HepG2 (cell line): ENCODE results near the gene TMEM143. TPM values are rescaled to one million over a fixed set of nuclear protein-coding genes. Genes with fewer than 3 reads are reported as not detected.

Source experiments
- ATM ChIP-seq: fragments of 450-650 bp; IDR thresholded peaks from 2 replicates; pipeline ENCODE4 v1.7.1; 2017; ENCODE audit warnings: mild to moderate bottlenecking, borderline replicate concordance
- BHLHE40 ChIP-seq: IDR thresholded peaks from 2 replicates; pipeline ENCODE4 v1.6.1; 2011; ENCODE audit warnings: low read length, improper control_type of control experiment
- FOXA1 ChIP-seq, 2 experiments: fragments of 450-650 bp in 1 of 2; sonication (generic) in 1 of 2; formaldehyde crosslinking in 1 of 2; IDR thresholded peaks; 2 replicates each; pipeline versions ENCODE4 v1.4.0 to v1.6.1; 2016 to 2020; ENCODE audit warnings: missing genetic modification reagents in 1 of 2
- GZF1 ChIP-seq: sonication (generic); formaldehyde crosslinking; IDR thresholded peaks from 2 replicates; pipeline ENCODE4 v1.5.1; 2020; ENCODE audit warnings: mild to moderate bottlenecking, missing genetic modification reagents
- HDAC2 ChIP-seq: sonication (generic); formaldehyde crosslinking; IDR thresholded peaks from 2 replicates; pipeline ENCODE4 v1.4.0; 2020; ENCODE audit warnings: missing genetic modification reagents
- IKZF4 ChIP-seq: sonication (generic); formaldehyde crosslinking; IDR thresholded peaks from 2 replicates; pipeline ENCODE4 v1.5.1; 2020; ENCODE audit warnings: borderline replicate concordance, mild to moderate bottlenecking, low read depth, missing genetic modification reagents; ENCODE audit errors: not compliant biosample characterization
- JUN ChIP-seq: sonication (generic); formaldehyde crosslinking; IDR thresholded peaks from 2 replicates; pipeline ENCODE4 v1.4.0; 2020; ENCODE audit warnings: mild to moderate bottlenecking, missing genetic modification reagents
- KDM3A ChIP-seq: IDR thresholded peaks from 2 replicates; pipeline ENCODE4 v1.6.1; 2018; ENCODE audit warnings: low read depth, missing compliant biosample characterization
- LCORL ChIP-seq, 2 experiments: fragments of 450-650 bp in 1 of 2; sonication (generic) in 1 of 2; formaldehyde crosslinking in 1 of 2; IDR thresholded peaks; 2 replicates each; pipeline versions ENCODE4 v1.5.0 to v1.6.1; 2017 to 2020; ENCODE audit warnings: antibody characterized with exemption in 1 of 2, missing genetic modification reagents in 1 of 2
- MAF1 ChIP-seq: sonication (generic); formaldehyde crosslinking; IDR thresholded peaks from 2 replicates; pipeline ENCODE4 v1.5.0; 2020; ENCODE audit warnings: missing genetic modification reagents, borderline replicate concordance
- TOPORS ChIP-seq: sonication (generic); formaldehyde crosslinking; IDR thresholded peaks from 2 replicates; pipeline ENCODE4 v1.8.0; 2023; ENCODE audit warnings: mild to moderate bottlenecking, missing genetic modification reagents
- U2AF2 ChIP-seq: fragments of 200-400 bp; formaldehyde crosslinking; IDR thresholded peaks from 2 replicates; pipeline ENCODE4 v1.6.1; 2017; ENCODE audit warnings: low read depth, mild to moderate bottlenecking, low read length
- ZNF605 ChIP-seq: sonication (generic); formaldehyde crosslinking; IDR thresholded peaks from 2 replicates; pipeline ENCODE4 v1.8.0; 2022; ENCODE audit warnings: mild to moderate bottlenecking, missing genetic modification reagents
- ZNF646 ChIP-seq: sonication (generic); formaldehyde crosslinking; IDR thresholded peaks from 2 replicates; pipeline ENCODE4 v1.9.0; 2021; ENCODE audit warnings: mild to moderate bottlenecking, missing genetic modification reagents
- ZSCAN22 ChIP-seq: sonication (generic); formaldehyde crosslinking; IDR thresholded peaks from 2 replicates; pipeline ENCODE4 v1.4.0; 2020; ENCODE audit warnings: mild to moderate bottlenecking, missing genetic modification reagents
- polyA plus RNA-seq, 8 experiments: library from polyadenylated mRNA; depleted of rRNA in 3 of 8; stranded (reverse) in 7 of 8; unstranded in 1 of 8; fragments of >200 nt; fragmentation: Illumina TruSeq in 4 of 8; extraction: Trizol in 4 of 8; gene quantifications; 2 replicates each; pipeline versions ENCODE4 v1.2.1 to v1.2.3, GENCODE V29; 2011 to 2016; ENCODE audit warnings: low read depth in 4 of 8, missing spikeins in 1 of 8, mixed read lengths in 1 of 8; ENCODE audit not compliant: insufficient read depth in 1 of 8
- total RNA-seq, 5 experiments: library from RNA; depleted of rRNA; stranded (reverse); fragments of >200 nt; fragmentation: Illumina TruSeq; extraction: Trizol; gene quantifications; 2 replicates each; pipeline ENCODE4 v1.2.3, GENCODE V29; 2016; ENCODE audit warnings: low read depth in 1 of 5
- TF ChIP-seq, protein P1 (sequence below): sonication (generic); formaldehyde crosslinking; IDR thresholded peaks from 2 replicates; pipeline ENCODE4 v1.8.1; 2023; ENCODE audit warnings: mild to moderate bottlenecking, inconsistent platforms, moderate library complexity, missing genetic modification reagents, borderline replicate concordance
- TF ChIP-seq, protein P2 (sequence below): sonication (generic); formaldehyde crosslinking; IDR thresholded peaks from 2 replicates; pipeline ENCODE4 v1.4.0; 2020; ENCODE audit warnings: low read depth, mild to moderate bottlenecking, missing genetic modification reagents
- TF ChIP-seq, protein P3 (sequence below), 2 experiments: sonication (generic) in 1 of 2; formaldehyde crosslinking in 1 of 2; IDR thresholded peaks; 2 replicates each; pipeline versions ENCODE4 v1.5.1 to v1.6.1; 2011 to 2020; ENCODE audit warnings: borderline replicate concordance in 1 of 2, low read depth in 1 of 2, low read length in 1 of 2, mild to moderate bottlenecking in 1 of 2, missing genetic modification reagents in 1 of 2, moderate library complexity in 1 of 2

The TMEM143 gene
- total and polyA plus RNA-seq, 2 of the 13 experiments (the other 11 are each of a cell fraction or from before 2014, with no cell fraction given): 7.7 to 11.3 TPM

DNA sequence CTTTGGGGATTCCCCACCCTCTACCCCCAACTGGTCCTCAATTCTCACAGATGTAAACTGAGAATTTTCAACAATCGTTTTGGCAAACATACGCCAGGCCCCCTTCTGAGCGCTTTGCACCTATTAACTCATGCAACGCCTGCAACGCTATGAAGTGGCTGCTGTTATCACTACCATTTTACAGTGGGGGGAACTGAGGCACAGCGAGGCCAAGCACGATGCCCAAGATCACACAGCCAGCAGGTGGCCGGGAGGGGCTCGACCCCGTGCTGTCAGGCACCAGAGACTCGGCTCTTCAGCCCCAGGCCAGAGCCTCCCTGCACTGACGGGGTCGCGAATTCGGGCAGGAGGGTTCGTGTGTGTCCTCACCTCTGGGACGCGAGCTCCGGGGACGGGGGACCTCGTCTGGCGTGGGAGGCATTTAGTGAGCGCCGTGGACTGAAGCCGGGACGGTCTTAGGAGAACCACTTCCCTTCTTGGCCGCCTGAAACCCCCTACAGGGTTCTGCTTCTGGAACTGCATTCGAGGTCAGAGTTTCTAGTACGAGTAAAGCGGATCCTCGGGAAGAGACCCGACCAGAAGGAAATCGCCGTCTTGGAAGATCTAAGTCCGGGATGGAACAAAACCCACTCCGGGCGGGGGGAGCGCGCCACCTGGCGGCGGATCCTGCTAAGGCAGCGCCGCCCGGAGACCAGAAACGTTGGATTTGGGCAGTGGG is 72.8 kb downstream of the TMEM143 start (continued):
- TF ChIP-seq, protein P1, sequence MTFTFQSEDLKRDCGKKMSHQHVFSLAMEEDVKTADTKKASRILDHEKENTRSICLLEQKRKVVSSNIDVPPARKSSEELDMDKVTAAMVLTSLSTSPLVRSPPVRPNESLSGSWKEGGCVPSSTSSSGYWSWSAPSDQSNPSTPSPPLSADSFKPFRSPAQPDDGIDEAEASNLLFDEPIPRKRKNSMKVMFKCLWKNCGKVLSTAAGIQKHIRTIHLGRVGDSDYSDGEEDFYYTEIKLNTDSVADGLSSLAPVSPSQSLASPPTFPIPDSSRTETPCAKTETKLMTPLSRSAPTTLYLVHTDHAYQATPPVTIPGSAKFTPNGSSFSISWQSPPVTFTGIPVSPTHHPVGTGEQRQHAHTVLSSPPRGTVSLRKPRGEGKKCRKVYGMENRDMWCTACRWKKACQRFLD (CRISPR knock-in tag): no peak
- TF ChIP-seq BHLHE40 (no peak), ZNF646 (no peak), GZF1 (CRISPR knock-in tag) (no peak), FOXA1 (IDR thresholded peaks at IDR 0.05) (no peak), FOXA1 (CRISPR knock-in tag; IDR thresholded peaks at IDR 0.05) (no peak), ATM (no peak), ZSCAN22 (CRISPR knock-in tag) (no peak), IKZF4 (CRISPR knock-in tag) (no peak), ZNF605 (CRISPR knock-in tag) (0 out of 2 replicates have a peak, but pooled peaks have one; percentile 47), U2AF2 (no peak), KDM3A (0 out of 2 replicates have a peak, but pooled peaks have one; percentile 62), MAF1 (no peak), TOPORS (CRISPR knock-in tag) (no peak), JUN (CRISPR knock-in tag) (no peak), HDAC2 (0 out of 2 replicates have a peak, but pooled peaks have one; percentile 4), LCORL (IDR thresholded peaks at IDR 0.05) (no peak), LCORL (CRISPR knock-in tag; IDR thresholded peaks at IDR 0.05) (peak; percentile 40; the same call in 1 of the 2 replicates)
- TF ChIP-seq, protein P2, sequence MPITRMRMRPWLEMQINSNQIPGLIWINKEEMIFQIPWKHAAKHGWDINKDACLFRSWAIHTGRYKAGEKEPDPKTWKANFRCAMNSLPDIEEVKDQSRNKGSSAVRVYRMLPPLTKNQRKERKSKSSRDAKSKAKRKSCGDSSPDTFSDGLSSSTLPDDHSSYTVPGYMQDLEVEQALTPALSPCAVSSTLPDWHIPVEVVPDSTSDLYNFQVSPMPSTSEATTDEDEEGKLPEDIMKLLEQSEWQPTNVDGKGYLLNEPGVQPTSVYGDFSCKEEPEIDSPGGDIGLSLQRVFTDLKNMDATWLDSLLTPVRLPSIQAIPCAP: no peak
- TF ChIP-seq, protein P3, sequence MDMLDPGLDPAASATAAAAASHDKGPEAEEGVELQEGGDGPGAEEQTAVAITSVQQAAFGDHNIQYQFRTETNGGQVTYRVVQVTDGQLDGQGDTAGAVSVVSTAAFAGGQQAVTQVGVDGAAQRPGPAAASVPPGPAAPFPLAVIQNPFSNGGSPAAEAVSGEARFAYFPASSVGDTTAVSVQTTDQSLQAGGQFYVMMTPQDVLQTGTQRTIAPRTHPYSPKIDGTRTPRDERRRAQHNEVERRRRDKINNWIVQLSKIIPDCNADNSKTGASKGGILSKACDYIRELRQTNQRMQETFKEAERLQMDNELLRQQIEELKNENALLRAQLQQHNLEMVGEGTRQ (IDR thresholded peaks at IDR 0.05; ENCODE audit: low read depth, low read length): no peak
- TF ChIP-seq, protein P3 (CRISPR knock-in tag; IDR thresholded peaks at IDR 0.05; ENCODE audit: borderline replicate concordance): no peak
